HTR-8/SVneo (cell line): ENCODE measurements around the gene ZC3H18.

Experiments used
- DNase-seq: peaks from one replicate; pipeline ENCODE4 v3.0.0; 2011; ENCODE audit warnings: low spot score, mixed read lengths; ENCODE audit not compliant: insufficient read length
- FAIRE-seq: peaks from 2 replicates; lab custom pipeline; 2011; peaks lifted over from hg19 to GRCh38; lab: Jason Lieb, UNC

The ZC3H18 gene

GRCh38 chr16:88649195-88649923, 79.2 kb downstream of the ZC3H18 start:
- no peak for DNase-seq
- no peak for FAIRE-seq

- DNase-seq (no peak), FAIRE-seq (peak; percentile 9)
These were observed 79.9 kb downstream of the ZC3H18 start for GRCh38 chr16:88649924-88650748.

- peak; percentile 93 for DNase-seq
- no peak for FAIRE-seq
These were observed 80.6 kb downstream of the ZC3H18 start, which contains the start of gene CYBA for GRCh38 chr16:88650749-88651275. Gene CYBA, minus strand, starts transcription at chr16:88651053. Its CDS starts 40 bp downstream, at chr16:88651013.

GRCh38 chr16:88651276-88651988, 81.2 kb downstream of the ZC3H18 start:
- DNase-seq (no peak), FAIRE-seq (peak; percentile 62)

GRCh38 chr16:88651989-88652761, 82.0 kb downstream of the ZC3H18 start:
- DNase-seq (no peak), FAIRE-seq (no peak)

GRCh38 chr16:88652762-88653063, 82.5 kb downstream of the ZC3H18 start:
- FAIRE-seq (no peak), DNase-seq (no peak)

- FAIRE-seq (no peak), DNase-seq (no peak)
These were observed 82.9 kb downstream of the ZC3H18 start for GRCh38 chr16:88653101-88653500.

GRCh38 chr16:88653596-88654362, 83.6 kb downstream of the ZC3H18 start:
- no peak for DNase-seq
- no peak for FAIRE-seq

- DNase-seq, result no peak
- FAIRE-seq, result no peak
These were observed 84.3 kb downstream of the ZC3H18 start for GRCh38 chr16:88654363-88655052.

GRCh38 chr16:88655053-88655732, 85.0 kb downstream of the ZC3H18 start:
- no peak for FAIRE-seq

GRCh38 chr16:88655733-88656281, 85.6 kb downstream of the ZC3H18 start:
- FAIRE-seq (no peak), DNase-seq (no peak)

More at GRCh38 chr16:88655053-88655732, 85.0 kb downstream of the ZC3H18 start:
- DNase-seq, result no peak

- DNase-seq (no peak), FAIRE-seq (no peak)
These were observed 86.2 kb downstream of the ZC3H18 start for GRCh38 chr16:88656291-88656980.

- no peak for FAIRE-seq
- no peak for DNase-seq
These were observed 87.2 kb downstream of the ZC3H18 start for GRCh38 chr16:88657371-88657770.

- DNase-seq (no peak), FAIRE-seq (no peak)
These were observed 88.5 kb downstream of the ZC3H18 start for GRCh38 chr16:88658714-88659113.

GRCh38 chr16:88659160-88659559, 89.0 kb downstream of the ZC3H18 start:
- FAIRE-seq (no peak), DNase-seq (no peak)

GRCh38 chr16:88661468-88661867, 91.3 kb downstream of the ZC3H18 start:
- DNase-seq (no peak), FAIRE-seq (no peak)

GRCh38 chr16:88662222-88662842, 92.1 kb downstream of the ZC3H18 start:
- FAIRE-seq, result no peak
- no peak for DNase-seq
